ENCODE results near the gene MOBP.

The MOBP gene

DNA sequence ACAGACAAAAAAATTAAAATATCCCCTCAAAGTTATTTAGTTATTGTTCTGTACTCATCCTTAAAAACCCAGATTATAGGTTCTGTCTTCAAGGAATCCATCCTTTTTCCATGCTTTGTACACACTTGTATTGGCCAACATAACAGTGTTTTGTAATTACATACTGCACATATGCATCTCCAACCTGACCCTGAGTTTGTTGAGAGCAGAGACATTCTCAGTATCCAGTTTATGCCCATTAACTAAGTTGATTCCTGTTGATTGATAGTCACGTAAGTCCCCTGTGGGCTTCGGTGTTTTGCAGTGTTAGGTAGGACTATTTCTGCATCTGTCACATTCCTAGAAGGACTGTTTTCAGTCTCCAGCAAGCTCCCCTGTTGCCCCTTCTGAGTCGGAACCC is 33.6 kb downstream of the MOBP start:
- DNase-seq: no peak

DNA sequence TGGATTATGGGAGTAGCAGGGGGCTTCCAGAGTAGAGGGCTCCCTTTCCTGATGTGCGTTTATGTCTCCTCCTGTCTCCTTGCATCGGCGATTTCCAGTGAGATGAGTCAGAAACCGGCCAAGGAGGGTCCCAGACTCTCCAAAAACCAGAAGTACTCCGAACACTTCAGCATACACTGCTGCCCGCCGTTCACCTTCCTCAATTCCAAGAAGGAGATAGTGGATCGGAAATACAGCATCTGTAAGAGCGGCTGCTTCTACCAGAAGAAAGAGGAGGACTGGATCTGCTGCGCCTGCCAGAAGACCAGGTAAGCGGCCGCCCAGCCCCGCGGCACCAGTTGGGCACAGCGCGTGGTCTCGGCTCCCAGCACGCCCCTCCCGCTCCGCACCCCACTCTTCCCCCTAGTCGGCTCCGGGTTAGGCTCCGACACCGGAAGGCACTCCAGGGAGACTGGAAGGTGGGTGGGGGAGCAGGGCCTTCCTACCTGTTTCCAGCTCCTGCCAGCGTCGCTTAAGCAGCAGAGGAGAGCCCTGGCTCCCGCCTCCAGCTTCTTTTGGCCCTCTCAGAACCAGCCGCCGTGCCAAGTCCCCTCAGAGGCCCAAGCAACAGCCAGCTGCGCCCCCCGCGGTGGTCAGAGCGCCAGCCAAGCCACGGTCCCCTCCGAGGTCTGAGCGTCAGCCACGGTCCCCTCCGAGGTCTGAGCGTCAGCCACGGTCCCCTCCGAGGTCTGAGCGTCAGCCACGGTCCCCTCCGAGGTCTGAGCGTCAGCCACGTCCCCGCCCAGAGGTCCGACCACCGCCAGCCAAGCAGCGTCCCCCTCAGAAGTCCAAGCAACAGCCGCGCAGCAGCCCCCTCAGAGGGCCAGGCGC is 34.7 kb downstream of the MOBP start:
- DNase-seq: no peak

DNA sequence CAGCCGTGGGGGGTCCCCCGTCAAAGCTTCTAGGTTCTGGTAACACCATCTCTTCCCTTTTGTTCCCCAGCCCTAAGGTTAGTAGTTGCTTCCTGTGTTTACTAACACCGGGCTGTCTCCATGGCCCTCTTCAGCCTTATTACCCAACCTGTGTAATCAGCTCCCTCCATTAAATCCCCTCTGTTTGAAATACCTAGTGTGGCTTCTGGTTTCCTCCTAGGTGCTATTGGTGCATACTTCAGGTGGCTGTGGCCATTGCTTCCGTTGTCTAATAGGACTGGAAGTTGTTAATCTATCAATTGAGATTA is 35.3 kb downstream of the MOBP start:
- no peak for DNase-seq

DNA sequence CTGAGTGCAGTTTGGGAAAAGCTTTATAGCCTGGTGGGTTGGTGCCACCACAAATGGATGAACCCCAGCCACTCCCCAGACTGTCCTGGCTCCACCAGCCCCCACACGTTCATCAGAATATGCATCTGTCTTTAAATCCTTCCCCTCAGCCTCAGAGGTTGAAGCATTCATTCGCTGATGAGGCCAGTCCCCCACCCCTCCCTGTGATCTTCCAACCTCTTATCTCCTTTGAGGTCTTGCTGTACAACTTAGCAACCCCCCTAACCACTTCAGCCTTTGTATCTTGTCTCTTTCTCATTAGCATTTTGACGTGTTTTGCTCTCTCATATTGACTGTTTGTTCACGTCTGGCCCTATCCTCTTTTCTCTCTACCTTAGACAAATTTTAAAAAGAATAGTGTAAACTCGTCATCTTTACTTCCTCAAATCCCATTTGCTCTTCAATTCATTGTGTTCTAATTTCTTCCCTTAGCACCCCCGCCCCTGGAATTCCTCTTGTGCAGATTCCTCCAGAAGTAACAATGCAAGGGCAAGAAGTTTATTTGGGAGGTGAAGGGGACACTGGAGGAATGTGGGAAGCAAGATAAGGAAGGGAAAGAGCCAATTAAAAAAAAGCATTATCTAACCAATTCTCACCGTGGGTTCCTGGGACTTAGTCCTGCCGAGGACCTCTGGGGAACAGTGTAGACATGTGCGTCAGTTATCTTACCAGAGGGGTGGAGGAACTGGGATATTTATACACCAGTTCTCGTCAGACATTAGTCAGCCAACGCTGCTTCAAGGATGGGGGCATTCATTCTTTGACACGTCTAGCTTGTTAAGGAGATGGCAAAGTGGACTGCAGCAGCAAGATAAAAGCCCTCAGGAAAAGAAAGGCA is 38.6 kb downstream of the MOBP start:
- DNase-seq: no peak

DNA sequence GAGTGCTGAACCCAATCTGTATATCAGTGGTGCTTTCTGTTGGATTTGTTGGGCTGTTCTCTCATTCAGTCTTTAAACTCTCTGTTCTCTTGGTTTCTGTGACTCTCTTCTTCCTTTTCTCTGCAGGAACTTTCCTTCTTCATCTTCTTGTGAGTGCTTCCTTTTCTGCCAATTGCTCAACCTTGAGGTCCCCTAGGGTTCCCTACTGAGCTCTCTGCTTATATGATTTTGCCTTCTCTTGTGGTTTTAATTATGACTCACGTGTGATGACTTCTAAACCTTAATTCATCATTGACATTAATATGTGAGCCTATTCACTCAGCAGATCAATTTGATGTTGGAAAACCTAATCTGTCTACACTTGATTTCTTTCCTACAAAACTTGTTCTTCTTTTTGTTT is 39.4 kb downstream of the MOBP start:
- no peak for DNase-seq

DNA sequence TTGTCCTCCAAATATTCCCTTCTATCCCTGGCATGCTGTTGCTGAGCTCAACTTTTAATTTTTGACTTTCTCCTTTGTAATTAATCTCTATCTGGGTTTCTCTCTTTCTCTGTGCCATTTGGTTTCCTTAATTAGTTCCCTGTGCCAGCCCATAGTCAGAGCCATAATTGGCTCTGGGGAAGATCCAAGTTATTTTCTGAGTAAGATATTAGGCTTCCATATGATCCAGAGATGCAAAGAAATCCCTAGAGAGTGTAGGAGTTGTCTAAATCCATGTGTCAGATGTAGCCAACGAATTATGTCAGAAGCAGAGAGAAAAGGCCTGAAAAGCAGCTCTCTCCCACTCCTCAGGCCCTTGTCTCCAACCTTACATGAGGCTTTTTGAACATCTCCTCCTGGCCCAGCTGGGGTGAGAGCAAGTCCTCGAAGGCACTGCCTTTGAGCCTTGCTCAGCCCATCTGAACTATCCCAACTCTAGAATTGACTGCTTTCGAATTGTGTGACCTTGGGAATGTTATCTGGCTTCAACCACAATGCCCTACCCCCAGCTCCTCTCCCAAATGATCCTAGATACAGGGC is 46.4 kb downstream of the MOBP start:
- DNase-seq: no peak

DNA sequence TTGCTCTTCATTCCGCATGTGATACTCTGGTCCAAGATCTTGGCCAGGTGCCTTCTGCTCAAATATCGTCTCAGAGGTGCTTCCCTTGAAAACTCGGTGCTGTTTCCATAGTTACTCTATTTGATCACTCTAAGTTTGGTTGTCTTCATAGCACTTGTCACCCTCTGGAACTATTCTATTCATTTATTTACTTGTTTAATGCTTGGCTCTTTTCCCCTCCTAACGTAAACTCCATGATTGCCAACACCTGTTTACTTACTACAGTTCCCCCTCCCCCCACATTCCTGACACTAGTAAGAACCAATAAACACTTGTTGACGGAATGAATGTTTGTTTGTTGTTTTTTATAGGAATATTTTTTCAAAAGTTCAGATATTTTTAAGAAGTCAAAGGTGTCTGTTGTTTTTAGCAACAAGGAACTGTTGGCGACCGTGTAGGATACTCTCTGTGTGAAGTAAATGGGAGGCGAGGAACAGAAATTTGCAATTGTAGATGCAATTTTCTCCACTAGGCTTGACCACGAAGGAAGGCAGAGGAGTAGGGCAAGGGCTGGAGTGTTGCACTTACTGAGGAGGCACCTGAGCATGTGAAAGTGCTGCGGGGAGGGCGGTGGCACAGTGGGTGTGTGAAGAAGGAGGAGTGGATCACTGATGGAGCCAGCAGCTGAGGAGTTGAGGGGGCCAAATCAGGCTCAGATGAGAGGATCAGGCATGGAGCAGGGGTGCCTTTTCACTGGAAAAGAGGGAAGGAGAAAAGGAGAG is 48.4 kb downstream of the MOBP start:
- no peak for DNase-seq

DNA sequence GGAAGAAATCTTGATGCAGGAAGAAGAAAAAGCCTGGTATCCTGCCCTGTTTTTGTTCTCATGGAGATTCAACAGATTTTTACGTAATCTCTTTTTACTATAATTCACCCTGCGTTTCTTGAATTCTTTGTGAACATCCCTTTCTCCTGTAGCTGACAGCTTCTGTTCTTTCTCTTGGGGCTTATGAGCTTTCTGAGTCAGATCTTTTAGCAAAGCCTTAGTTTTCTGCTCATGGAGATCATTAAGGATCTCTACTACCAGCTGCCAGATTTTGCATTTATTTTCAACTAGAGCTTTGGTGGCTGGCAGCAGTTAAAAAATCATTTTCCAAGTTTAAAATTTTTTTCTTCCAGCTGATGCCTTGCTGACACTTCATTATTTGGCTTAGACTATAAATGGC is 51.6 kb downstream of the MOBP start:
- no peak for DNase-seq

DNA sequence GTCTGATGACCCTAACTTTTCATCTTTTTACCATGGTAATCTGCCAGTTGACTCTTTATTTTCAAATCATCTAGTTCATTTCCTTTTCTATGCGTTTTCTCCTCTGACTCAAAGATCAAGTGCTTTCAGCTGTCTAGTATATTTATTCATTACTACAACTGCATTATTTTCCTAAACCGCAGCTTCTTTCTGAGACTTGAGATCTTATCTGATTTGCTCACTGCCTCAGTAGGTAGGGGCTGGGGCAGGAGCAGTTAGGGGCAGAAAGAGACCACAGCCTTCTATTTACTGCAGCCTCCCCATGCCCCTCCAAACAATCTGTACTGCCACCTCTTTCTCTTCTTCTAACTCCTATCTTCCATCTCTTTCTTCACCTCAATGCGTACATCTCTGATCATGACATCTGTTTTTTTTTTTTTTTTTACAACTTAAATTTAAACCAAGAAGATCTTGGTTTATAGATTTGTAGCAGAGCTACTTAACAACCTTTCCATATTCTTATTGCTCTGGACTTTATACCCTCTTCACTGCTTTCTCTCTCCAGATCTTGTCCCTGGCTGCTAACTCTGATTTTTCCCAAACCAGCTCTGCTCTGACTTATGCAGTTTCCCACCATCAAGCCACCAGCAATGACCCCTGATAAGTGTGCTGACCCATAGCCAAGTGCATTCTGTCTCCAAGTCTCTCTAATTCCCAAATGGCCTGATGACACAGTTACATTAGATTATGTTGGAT is 52.2 kb downstream of the MOBP start:
- no peak for DNase-seq

DNA sequence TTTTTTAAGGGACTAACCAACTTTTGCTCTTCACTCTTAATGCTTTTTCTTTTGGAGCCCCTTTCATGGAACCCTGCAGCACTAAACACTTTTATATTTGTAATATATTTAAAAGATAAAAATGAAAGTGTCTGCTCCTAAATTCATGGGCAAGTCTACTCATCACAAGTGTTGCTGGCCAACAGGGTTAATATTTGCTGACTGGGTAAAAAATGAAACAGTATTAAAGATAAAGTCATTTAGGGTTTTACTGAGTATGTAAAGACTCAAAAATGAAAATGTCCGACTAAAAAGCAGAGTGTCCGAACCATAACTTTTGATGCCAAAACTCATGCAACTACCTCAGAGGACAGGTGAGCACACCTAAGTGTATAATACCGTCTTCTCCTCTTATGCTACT is 54.0 kb downstream of the MOBP start:
- no peak for DNase-seq

DNA sequence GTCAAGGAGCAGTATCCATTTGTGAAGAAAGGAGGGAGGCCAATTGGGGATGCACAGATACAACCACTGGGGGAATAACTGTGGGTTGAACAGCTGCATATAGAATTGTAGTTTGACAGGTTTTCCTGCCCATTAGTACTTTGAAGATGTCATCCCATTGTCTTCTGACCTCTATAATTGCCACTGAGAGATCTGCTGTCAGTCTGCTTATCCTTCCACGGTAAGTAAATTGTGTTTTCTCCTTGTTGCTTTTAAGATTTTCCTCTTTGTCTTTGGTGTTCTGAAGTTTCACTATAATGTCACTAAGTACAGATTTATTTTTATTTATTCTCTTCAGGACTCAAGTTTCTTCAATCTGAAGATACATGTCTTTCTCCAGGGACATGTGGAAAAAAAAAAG is 56.6 kb downstream of the MOBP start:
- DNase-seq: no peak

DNA sequence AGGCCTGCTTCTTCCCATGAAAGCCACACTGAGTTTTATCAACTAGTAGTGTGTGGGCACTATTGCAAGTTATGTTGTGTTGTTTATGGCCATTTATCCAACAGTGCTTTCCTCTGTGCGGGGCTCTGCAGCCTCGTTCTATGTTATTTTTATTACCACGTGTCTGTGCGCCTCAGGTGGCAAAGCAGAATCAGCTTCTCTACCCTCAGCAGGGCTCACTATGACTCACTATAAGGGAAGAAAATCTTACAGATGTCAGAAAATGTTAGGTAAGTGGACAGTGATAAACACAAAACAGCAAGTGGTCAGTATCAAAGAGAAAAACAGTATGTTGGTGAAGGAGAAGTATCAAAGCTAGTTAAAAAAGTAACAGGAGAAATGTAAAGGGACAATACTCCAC is 61.4 kb downstream of the MOBP start:
- no peak for DNase-seq

DNA sequence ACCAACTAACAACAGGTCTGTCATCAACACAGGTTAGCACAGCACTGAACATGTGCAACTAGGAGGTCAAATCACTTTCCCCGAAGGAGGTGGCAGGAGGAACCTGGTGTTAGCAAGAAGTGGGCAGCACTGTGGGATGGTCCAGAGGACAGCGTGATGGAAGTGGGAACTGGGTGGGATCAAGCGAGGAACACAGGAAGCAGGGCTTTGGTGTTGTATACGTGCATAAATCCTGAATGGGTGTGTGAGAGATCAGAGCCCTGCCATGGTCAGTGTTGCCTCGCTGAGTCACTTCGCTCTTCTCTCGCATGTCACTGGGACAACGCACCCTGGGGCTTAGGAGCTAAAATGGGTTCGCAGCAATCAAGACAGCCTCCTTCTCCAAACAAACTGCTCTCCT is 62.1 kb downstream of the MOBP start:
- DNase-seq: no peak

DNA sequence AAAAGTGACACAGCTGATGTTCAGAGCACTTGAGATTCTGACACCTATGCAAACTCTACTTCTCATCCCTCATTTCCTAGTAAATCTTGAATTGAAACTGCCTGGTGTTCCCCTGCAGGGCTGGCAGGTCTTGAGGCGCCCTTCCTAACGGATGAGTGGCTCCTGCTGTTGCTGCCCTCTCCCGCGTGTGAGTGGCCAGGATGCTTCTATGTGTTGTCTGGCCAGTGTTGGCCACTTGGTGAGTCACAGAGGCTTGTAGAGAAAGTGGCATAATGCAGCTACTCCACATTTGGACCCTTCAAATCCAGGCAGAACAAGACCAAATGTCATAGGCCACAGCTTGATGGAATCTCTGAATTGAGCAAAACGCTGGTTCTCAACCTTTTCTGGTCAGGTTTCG is 63.6 kb downstream of the MOBP start:
- DNase-seq: no peak

DNA sequence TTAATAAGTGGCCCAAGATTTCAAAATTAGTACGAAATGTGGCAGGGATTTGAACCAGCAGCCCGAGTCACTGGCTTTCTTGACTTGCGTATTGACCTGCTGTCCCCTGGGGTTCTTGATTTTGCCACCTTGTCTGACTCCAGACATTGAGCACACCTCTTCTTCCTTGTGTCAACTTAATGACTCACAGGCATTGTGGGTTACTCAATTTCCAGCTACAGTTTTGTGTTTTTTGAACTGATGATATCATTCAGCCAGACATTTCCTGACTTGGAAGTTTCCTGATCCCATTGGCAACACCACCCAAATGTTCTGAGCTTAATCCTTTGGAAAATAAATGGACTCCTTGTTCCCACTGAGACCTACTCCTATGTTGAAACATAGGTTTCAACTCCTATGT is 64.2 kb downstream of the MOBP start:
- no peak for DNase-seq

DNA sequence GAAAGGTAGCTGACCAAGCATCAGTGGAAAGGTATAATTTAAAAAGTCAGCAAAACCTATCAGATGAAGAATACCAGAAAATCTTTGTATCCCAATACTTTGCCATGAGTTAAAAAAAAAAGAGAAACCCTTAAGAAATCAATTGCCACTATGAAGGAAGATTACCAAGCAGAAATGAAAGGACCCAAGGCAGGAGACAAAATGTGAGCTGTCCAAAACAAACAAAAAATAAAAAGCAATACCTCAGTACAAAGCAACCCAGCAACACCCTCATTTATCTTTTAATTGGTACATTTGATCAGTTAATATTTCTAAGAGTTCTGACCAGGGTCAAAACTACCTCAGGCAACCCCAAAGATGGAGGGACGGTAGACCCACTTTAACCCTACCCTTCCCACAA is 65.3 kb downstream of the MOBP start:
- no peak for DNase-seq

DNA sequence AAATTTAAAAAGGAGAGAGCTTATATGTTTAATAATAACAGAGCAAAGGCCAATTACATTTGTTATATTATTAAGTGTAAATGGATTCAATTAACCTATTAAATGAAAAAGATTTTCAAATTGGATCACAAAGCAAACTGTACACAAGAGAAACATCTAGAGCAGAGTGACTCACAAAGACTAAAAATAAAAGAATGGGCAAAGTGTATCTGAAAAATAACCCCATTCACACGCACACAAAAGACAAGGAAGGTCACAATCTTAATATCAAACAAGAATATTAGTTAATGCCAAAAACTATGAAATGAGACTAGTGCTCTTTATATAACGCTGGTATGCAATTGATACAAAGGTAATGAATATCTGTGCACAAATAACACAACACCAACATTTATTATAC is 65.7 kb downstream of the MOBP start:
- DNase-seq: no peak

DNA sequence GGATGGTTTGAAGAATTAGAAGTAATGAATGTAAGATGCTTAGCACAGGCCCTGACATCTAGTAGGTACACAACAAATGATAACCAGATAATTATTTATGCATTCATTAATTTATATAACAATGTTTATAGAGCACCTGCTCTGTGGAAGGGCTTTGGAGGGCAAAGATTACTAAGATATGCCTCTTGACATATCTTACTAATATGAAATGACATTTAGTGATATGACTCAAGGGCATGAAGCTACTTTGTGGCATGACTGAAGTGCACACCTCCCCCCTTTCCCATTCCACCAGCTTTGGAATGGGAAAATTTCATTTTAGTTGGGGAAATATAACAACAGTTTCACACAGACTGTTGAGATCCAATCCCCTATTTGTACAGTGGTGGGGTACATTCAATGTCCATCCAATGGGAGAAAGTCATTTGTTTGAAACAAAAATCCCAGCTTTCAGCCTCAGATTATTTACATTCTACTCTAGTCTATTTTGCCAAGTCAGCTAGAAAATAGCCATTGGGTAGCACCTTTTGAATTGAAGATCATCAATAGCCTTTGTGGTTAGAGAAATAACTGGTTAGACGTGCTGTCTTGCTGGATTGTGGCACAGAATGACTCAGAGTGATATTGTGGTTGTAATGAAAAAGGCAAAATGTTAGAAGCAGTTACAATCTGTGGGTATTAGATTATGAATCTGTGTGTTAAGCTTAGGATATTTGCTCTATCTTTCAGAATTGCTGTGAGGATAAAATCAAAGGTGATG is 72.9 kb downstream of the MOBP start:
- no peak for DNase-seq

DNA sequence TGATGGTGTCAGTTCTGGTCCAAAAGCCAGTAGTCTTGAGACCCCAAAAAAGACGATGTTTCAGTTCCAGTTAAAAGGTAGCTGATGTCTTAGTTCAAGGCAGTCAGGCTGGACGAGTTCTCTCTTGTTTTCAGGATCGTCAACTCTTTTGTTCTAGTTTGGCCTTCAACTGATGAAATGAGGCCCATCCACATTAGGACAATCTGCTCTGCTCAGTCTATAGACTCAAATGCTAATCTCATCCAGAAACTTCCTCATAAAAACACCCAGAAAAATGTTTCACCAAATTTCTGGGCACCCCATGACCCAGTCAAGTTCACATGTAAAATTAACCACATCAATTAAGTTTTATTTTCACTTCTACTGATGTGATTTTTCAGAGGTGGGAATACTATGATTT is 74.0 kb downstream of the MOBP start:
- DNase-seq: no peak

DNA sequence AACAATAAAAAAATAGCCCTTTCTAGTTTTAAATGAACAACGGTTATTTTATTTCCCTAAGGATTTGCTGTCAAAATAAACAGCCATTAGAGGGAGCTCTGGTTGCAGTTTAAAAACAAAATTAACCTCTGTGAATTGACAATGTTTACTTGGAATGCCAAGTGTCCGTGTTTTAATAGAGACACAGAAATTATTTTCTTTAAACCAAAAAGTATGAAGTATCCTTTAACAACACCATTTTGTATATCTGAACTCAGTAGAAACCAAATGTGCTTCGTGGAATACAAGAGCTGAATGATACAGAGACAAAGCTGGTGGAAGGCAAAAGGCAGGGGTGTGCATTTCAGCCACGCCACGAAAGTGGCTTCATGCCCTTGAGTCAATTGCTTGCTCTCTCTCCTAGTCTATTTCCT is 74.4 kb downstream of the MOBP start:
- no peak for DNase-seq

DNA sequence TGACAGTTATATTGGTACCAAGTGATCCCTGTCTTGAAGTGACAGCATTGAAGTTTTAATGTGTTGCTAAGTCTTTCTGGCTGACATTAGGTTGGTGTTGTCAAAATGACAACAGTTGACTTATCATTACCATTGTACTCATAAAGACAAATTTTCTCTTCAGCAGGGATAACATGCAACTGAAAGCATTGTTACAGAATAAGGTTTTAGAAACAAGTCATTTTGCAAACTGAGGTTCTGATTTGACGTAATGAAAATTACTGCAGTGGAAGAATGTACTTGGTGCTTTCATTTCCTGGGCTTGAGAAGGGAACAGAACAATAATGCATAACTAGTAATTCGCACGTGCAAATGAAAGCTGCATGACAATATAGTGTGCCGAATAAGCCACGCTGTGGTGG is 75.1 kb downstream of the MOBP start:
- no peak for DNase-seq

DNA sequence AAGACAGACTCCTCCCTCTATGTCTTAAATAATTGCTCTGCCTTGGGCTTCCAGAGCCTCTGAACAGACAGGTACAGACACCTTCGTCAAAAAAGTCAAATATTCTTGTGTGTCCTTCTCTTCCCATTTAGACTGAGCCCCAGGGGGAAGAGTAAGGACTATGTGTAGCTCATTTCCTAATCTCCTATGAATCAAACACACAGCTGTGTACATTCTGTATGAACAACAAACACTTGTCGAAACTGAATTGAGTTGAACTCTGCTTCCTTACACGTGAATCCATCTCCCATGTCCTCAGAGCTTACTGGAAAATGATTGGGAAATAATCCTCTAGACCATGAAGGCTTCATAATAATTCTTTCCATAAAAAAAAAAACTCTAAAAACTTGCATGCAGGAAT is 80.8 kb downstream of the MOBP start:
- DNase-seq: no peak
